ENCODE results near the gene SLC8A2. TPM values are rescaled to one million over a fixed set of nuclear protein-coding genes. Genes with fewer than 3 reads are reported as not detected.
A peak's percentile ranks its signal among the peaks of the same experiment; 100 is the strongest.

Gene SLC8A2
- total RNA-seq, 1 donor, result not detected

- no peak overlapping the region for H3K4me3 ChIP-seq (ENCODE audit: low read depth, low read length)
- TF ChIP-seq CTCF (IDR thresholded peaks at IDR 0.05; ENCODE audit: insufficient read depth, low read length), result no peak
- DNase-seq (ENCODE audit: low read depth), result no peak
Measured at GRCh38 chr19:47443331-47443730, 28.4 kb downstream of the SLC8A2 start.

- H3K4me3 ChIP-seq (ENCODE audit: low read depth, low read length), result no peak overlapping the region
- no peak for TF ChIP-seq CTCF (IDR thresholded peaks at IDR 0.05; ENCODE audit: insufficient read depth, low read length)
- no peak for DNase-seq (ENCODE audit: low read depth)
Measured at GRCh38 chr19:47438793-47439220, 32.9 kb downstream of the SLC8A2 start.

DNA sequence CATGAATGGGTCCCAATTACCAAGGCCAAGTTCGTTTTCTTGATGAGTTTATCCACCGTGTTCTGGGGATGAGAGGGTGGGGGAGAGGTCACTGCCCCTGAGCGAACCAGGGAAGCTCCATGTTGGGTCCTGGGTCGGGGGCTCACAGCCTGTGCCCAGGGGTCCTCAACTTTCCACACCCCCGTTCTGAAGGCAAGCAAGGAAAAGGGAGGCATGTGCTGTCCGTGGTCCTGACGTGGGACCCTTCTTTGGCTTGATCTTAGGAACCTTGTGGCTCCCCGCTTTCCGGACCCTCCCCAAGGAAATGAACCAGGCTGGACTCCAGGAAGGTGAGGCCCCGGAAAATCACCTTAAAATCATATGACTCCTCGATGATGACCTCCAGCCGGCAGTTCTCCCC, 34.2 kb downstream of the SLC8A2 start:
- DNase-seq (ENCODE audit: low read depth), result no peak

DNA sequence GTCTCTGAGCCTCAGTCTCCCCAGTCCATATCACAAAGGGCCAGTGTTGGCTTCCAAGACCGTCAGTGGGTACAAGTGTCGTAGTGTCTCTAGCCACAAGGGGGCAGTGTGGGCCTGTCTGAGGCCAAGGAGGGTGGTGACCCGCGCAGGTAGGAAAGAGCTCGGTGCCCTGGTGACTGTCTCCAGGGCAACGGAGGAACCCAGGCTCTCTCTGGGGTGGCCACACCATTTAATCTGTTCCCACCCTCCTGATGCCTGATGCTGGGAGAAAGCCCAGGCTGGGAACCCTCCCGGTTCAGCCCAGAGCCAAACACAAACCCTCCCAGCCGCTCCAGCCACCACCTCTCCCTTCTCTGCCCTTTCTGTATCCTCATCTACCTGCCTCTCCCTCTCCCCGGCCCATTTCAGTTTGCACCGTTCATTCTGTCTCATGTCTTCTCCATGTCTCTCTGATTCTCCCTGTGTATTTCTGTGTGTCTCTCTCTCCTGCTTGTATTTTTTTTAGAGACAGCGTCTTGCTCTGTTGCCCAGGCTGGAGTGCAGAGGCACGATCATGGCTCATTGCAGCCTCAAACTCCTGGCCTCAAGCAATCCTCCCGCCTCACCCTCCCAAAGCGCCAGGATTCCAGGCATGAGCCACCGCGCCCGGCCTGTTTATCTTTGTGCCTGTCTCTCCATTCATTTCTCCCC, 34.8 kb downstream of the SLC8A2 start:
- peak; percentile 82 for TF ChIP-seq CTCF (IDR thresholded peaks at IDR 0.05; ENCODE audit: insufficient read depth, low read length)
- H3K4me3 ChIP-seq (ENCODE audit: low read depth, low read length), result no peak overlapping the region
- peak; percentile 62 for DNase-seq (ENCODE audit: low read depth)

More for the DNA sequence above, 34.2 kb downstream of the SLC8A2 start:
- TF ChIP-seq CTCF (IDR thresholded peaks at IDR 0.05; ENCODE audit: insufficient read depth, low read length), result no peak
- H3K4me3 ChIP-seq (ENCODE audit: low read depth, low read length), result no peak overlapping the region

GRCh38 chr19:47435883-47436417, 35.7 kb downstream of the SLC8A2 start:
- DNase-seq (ENCODE audit: low read depth), result no peak
- H3K4me3 ChIP-seq (ENCODE audit: low read depth, low read length), result no peak overlapping the region
- no peak for TF ChIP-seq CTCF (IDR thresholded peaks at IDR 0.05; ENCODE audit: insufficient read depth, low read length)

DNA sequence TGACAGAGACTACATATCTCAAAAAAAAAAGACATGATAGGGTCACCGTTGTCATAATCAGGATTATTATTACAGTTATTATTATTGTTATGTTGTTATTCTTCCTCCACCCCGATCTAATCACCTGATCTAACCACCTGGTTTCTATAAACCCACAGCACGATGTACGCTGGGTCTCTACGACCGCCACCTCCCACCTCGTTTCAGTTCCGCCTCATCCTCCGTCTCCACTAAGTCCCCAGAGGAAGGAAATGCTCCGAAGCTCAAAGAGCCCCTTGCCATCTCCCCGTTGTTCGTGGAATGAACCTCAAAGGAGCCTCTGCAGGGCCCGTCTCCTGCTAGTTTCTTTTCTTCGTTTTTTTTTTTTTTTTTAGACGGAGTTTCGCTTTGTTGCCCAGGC, 36.5 kb downstream of the SLC8A2 start:
- DNase-seq (ENCODE audit: low read depth), result no peak
- H3K4me3 ChIP-seq (ENCODE audit: low read depth, low read length), result no peak overlapping the region
- TF ChIP-seq CTCF (IDR thresholded peaks at IDR 0.05; ENCODE audit: insufficient read depth, low read length), result no peak
